Ureter (tissue), 1 donor: ENCODE measurements around the gene RBL1. TPM values are rescaled to one million over a fixed set of nuclear protein-coding genes. Genes with fewer than 3 reads are reported as not detected.

Experiments used
- DNase-seq: peaks from one replicate; pipeline ENCODE4 v3.0.0-alpha.2; 2020; ENCODE audit warnings: low spot score
- total RNA-seq: library from RNA; stranded (reverse); gene quantifications from one replicate; pipeline ENCODE4 v1.2.4, GENCODE V29; 2023
- donor health status: DM: yes; HTN: yes; CAD: no.

Gene RBL1
- total RNA-seq, 1 donor from 2014 or later: 8.1 TPM

DNA sequence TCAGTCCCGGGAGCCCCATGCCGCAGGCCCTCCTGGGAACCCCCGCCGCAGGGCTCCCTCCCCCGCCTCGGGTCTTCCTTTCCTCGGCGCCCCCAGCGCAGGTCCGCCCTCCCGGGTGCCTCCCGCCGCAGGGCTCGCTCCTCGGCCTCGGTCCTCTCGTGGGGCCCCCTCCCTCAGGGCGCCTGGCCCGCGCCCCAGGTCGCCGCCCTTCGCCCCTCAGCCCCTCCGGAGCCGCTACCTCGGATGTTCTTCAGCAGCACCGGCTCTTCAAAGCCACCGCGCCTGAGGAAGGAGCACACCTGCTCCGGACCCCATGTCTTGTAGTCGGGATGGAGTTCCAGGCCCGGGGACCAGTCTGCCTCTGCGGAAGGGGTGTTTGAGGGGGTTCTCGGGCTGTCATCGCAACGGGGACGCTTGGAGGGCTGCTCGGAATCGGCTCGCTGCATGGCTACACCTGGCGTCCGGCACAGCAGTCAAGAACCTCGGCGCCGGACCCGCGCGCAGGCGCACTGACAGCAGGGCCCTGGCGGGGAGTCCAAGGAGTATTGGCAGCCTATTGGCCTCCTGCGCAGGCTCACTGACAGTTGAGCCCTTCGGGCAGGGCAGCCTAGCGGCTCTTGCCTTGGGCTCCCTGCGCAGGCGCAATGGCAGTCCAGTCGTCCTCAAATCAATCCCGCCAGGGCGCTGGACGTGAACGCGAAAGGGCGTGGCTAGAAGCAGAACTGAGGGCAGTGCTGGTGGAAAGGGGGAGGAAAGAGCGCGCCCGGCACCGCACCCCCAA, 144.4 kb downstream of the RBL1 start, which contains the start of gene SAMHD1:
TSS of gene SAMHD1 (minus strand) at position 511 of the 781 bp plus-strand sequence. CDS start at position 446, 65 bp downstream.
- peak; percentile 96 for DNase-seq

DNA sequence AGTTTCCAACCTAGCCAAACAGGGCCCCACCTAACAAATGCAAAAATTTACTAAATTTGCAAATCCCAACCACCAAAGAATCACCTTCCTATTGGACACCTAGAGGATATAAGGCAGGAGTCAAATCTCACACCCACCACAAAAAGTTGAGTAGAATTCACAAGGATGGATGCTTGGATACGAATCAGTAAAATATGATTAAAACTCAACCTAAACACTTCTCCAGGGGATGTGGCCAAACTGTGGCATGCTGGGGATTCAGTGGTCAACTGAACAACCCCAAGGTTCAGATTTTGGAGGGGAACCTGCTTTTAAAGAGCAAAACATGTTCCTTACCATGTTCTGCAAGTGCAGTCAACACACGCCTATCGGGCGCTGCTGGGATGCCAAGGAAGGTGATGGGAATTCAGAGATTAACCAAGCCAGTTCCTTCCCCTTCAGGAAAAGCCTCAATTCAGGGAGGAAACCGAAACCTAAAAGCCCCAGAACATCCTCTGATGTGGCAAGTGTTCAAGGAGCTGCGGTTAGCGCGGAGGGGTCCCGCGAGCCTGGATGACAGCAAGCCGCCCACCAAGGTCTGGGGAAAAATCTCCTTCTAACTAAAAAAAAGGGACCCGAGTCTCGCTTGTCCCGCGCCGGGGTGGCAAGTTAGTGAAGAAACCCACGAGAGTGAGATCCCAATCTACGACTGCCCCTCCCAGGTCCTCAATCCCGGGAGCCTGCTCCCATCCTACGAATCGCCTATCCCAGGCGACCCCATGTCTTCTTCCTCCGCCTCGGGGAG, 145.2 kb downstream of the RBL1 start:
- no peak for DNase-seq

Other genes starting within 250 kb of the RBL1 start
- 0.36 TPM for gene TLDC2, start 219.9 kb downstream of the RBL1 start, total RNA-seq
- gene SAMHD1, start 144.3 kb downstream of the RBL1 start, total RNA-seq: 95.4 TPM
- gene RPN2, start 83.3 kb upstream of the RBL1 start, total RNA-seq: 215 TPM
- gene MROH8, start 83.6 kb upstream of the RBL1 start, total RNA-seq: 3.1 TPM
- not detected for gene GHRH, start 165.8 kb upstream of the RBL1 start, total RNA-seq
- gene MANBAL, start 193.7 kb upstream of the RBL1 start, total RNA-seq: 73.9 TPM